ENCODE measurements around the gene SAA1. TPM values are rescaled to one million over a fixed set of nuclear protein-coding genes. Genes with fewer than 3 reads are reported as not detected.

SAA1 gene
- total RNA-seq, 1 donor from 2014 or later = 13.3 TPM

DNA sequence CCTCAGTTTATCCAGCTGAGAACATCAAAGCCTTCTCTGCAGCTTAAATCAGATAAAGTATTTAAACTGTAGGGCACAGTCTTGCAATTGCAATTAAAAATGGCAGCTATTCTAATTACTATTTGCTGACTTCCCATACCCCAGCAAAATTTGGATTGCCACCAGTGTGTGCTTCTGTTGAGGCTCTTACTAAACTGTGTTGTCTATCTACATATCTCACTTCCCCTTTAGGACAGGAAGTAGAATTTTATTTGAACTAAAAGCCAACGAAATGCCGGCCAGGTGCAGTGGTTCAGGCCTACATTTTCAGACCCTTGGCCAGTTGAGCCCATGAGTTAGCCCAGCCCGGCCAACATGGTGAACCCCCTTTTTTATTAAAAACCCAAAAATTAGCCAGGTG lies 36.6 kb upstream of the SAA1 start:
- Histone ChIP-seq H3K27ac (no peak overlapping the region), H3K4me3 (no peak overlapping the region), H3K4me1 (no peaks in the 10 kb centered on the region), H3K36me3 (no peaks in the 10 kb centered on the region), H3K27me3 (peaks cover 3% of the 10 kb centered on the region), H3K9me3 (no peaks in the 10 kb centered on the region)
- ATAC-seq (no peak), DNase-seq (no peak)
- intact Hi-C loops (cut with DNase I) = no loop called here
- TF ChIP-seq, protein P1, sequence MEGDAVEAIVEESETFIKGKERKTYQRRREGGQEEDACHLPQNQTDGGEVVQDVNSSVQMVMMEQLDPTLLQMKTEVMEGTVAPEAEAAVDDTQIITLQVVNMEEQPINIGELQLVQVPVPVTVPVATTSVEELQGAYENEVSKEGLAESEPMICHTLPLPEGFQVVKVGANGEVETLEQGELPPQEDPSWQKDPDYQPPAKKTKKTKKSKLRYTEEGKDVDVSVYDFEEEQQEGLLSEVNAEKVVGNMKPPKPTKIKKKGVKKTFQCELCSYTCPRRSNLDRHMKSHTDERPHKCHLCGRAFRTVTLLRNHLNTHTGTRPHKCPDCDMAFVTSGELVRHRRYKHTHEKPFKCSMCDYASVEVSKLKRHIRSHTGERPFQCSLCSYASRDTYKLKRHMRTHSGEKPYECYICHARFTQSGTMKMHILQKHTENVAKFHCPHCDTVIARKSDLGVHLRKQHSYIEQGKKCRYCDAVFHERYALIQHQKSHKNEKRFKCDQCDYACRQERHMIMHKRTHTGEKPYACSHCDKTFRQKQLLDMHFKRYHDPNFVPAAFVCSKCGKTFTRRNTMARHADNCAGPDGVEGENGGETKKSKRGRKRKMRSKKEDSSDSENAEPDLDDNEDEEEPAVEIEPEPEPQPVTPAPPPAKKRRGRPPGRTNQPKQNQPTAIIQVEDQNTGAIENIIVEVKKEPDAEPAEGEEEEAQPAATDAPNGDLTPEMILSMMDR (IDR thresholded peaks at IDR 0.05) = no peak

DNA sequence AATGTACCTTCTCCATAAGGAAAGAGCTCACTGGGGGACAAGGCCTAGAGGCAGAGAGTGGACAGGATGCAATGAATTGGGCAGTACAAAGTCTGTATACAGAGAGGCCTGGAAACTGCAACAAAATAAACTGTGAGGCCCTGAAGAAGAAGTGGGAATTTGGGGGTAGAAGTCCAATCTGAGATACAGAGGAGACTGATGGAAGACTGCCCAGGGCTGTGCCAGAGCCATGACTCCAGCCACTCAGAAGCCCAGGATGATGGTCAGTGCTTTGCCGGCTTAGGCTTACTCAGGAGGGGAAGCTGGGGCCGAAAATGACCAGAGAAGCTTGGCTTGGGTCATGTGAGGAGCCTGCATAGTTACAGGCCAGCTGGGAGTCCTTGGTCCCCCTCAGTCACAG lies 35.2 kb upstream of the SAA1 start:
- TF ChIP-seq, protein P1 (IDR thresholded peaks at IDR 0.05) = no peak
- Histone ChIP-seq H3K9me3 (no peaks in the 10 kb centered on the region), H3K4me3 (no peak overlapping the region), H3K36me3 (no peaks in the 10 kb centered on the region), H3K27me3 (peaks cover 3% of the 10 kb centered on the region), H3K27ac (no peak overlapping the region), H3K4me1 (no peaks in the 10 kb centered on the region)
- DNase-seq (no peak), ATAC-seq (no peak)
- intact Hi-C loops (cut with DNase I) = no loop called here

- DNase-seq = no peak
- Histone ChIP-seq H3K27me3 (peaks cover 3% of the 10 kb centered on the region), H3K36me3 (no peaks in the 10 kb centered on the region), H3K9me3 (no peaks in the 10 kb centered on the region), H3K4me1 (no peaks in the 10 kb centered on the region), H3K4me3 (no peak overlapping the region), H3K27ac (no peak overlapping the region)
- no peak for ATAC-seq
- TF ChIP-seq, protein P1 (IDR thresholded peaks at IDR 0.05) = no peak
- intact Hi-C loops (cut with DNase I) = no loop called here
Measured at GRCh38 chr11:18233912-18234311, 32.2 kb upstream of the SAA1 start.

DNA sequence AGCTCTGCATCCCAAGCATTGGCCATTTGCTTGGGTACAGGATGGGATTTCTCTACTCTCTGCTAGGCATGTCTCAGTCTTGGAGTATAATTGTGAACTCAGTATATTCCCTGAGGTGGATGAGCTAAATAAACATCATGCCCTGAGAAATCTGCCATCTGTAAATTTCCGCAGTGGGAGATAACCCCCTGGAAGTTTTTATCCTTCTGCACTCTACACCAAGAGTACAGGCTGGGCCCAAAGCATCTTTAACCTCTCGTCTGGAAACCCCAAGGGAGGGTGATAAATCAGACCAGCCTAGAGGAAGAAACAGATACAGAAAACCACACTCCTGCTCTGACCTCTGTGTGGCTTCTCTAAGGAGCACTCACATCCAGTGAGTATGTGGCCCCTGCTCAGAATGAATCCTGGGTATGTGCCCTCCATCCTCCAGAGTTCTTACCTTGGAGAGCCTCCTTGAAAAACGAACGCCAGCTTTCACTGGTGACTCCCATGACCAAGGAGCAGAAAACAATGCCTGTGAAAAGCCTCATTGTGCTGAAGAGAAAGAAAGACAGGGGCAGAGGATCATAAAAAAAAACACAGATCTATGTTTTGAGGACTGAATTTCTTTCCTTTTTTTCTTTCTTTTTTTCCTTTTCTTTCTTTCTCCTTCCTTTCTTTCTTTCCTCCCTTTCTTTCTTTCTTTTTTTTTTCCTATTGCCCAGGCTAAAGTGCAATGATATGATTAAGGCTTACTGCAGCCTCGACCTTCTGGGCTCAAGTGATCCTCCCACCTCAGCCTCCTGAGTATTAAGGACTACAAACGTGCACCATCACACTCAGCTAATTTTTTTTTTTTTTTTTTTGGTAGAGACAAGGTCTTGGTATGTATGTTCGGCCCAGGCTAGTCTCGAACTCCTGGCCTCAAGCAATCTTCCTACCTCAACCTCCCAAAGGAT lies 30.4 kb upstream of the SAA1 start:
- ATAC-seq = no peak
- Histone ChIP-seq H3K27me3 (peaks cover 3% of the 10 kb centered on the region), H3K9me3 (no peaks in the 10 kb centered on the region), H3K36me3 (no peaks in the 10 kb centered on the region), H3K27ac (no peak overlapping the region), H3K4me1 (no peaks in the 10 kb centered on the region), H3K4me3 (no peak overlapping the region)
- TF ChIP-seq, protein P1 (IDR thresholded peaks at IDR 0.05) = no peak
- intact Hi-C loops (cut with DNase I) = no loop called here
- no peak for DNase-seq

DNA sequence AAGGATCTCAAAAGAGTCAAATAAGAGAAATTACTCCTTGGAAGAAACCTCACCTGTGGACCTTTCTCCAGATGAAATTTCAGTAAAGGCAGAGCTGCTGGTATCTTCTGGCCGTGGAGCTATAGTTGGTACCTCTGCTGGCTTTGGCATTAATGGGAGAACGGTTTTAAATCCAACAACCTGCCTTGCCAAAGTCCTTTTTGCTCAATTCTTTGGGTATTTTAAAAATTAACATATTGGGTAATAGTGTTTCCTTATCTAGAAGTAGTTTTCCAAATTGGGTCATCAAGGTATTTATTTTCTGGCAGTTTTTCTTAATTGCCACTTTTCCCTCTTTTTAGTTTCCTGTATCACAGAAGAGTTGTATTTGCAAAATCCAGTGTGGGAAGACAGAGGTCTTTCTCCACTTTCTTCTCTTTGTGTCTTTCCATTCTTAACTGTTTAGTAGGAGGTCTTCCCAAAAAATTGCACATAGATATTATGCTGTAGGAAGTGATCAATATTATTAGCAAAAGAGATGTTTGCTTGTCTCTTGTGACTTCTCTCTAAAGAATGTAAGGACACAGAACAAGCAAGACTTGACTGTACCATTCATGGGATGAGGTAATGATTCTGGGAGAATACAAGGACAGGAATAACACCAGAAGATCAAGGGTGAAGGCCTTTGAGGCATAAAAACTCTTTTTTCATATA lies 29.3 kb upstream of the SAA1 start, which contains the start of gene SAA4:
TSS of gene SAA4 (minus strand) at position 139 of the 693 bp plus-strand sequence. CDS start 876 bp downstream, outside the sequence.
- intact Hi-C loops (cut with DNase I) = no loop called here
- no peaks in the 10 kb centered on the region for H3K9me3 ChIP-seq

More for the DNA sequence above, 29.3 kb upstream of the SAA1 start, which contains the start of gene SAA4:
- DNase-seq (no peak), ATAC-seq (no peak)
- Histone ChIP-seq H3K36me3 (no peaks in the 10 kb centered on the region), H3K27ac (no peak within 1 kb of the TSS), H3K4me3 (no peak within 1 kb of the TSS), H3K4me1 (no peaks in the 10 kb centered on the region), H3K27me3 (peaks cover 3% of the 10 kb centered on the region)
- TF ChIP-seq, protein P1 (IDR thresholded peaks at IDR 0.05) = no peak
